ENCODE measurements around the gene KSR1. TPM values are rescaled to one million over a fixed set of nuclear protein-coding genes. Genes with fewer than 3 reads are reported as not detected.

The KSR1 gene
- total RNA-seq, 2 experiments from 2014 or later: 19.4 to 25.3 TPM

DNA sequence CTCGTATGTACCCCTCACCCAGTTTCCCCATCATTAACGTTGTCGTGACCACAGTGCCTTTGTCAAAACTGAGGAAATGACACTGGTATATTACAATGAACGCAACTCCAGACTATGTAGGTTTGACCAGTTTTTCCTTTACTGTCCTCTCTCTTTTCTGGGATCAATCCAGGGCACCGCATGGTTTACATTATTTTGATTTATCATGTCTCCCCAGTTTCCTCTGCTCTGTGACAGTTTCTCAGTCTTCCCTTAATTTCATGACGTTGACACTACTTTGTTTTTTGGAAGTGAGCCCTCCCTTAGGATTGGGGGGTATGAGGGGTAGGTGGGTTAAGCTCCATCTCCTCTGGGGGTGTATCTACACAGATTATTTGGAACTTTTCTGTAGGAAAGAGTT lies 98.7 kb downstream of the KSR1 start:
- peaks cover 32% of the 10 kb centered on the region for H3K36me3 Mint-ChIP-seq (ENCODE audit: low read depth)
- Histone ChIP-seq H3K27me3 (ENCODE audit: control insufficient read depth in 1 of 2, insufficient read depth in 2 of 2, low read length in 2 of 2) (no peaks in the 10 kb centered on the region), H3K4me3 (ENCODE audit: low read length) (no peak overlapping the region), H3K9me3 (ENCODE audit: control insufficient read depth in 1 of 2, insufficient read depth in 1 of 2, low read length in 2 of 2) (no peaks in the 10 kb centered on the region), H3K36me3 (ENCODE audit: insufficient read depth, low read length) (peaks cover 17% of the 10 kb centered on the region), H3K27ac (ENCODE audit: low read depth in 1 of 2, low read length in 2 of 2) (no peak overlapping the region), H3K4me1 (ENCODE audit: insufficient read depth, low read length) (no peaks in the 10 kb centered on the region)
- ATAC-seq (ENCODE audit: poor library complexity): no peak
- intact Hi-C loops (cut with DNase I, micrococcal nuclease): loop anchor here in 1 of 2 experiments (5.0 kb wide), 1 partner anchor 53 kb away; no protein-coding TSS in a partner anchor
- H3K4me3 Mint-ChIP-seq: no peak overlapping the region
- POLR2A ChIA-PET: interaction anchor here (0.5 kb wide), 1 partner anchor 28 kb away, joined by 4 read pairs; no protein-coding TSS in a partner anchor
- CTCF ChIA-PET: no interaction called here
- peaks cover 6% of the 10 kb centered on the region for H3K4me1 Mint-ChIP-seq (ENCODE audit: low read depth)
- H3K27ac Mint-ChIP-seq: no peak overlapping the region
- DNase-seq: no peak
- H3K9me3 Mint-ChIP-seq: no peaks in the 10 kb centered on the region
- H3K27me3 Mint-ChIP-seq: no peaks in the 10 kb centered on the region
- TF ChIP-seq, protein P1, sequence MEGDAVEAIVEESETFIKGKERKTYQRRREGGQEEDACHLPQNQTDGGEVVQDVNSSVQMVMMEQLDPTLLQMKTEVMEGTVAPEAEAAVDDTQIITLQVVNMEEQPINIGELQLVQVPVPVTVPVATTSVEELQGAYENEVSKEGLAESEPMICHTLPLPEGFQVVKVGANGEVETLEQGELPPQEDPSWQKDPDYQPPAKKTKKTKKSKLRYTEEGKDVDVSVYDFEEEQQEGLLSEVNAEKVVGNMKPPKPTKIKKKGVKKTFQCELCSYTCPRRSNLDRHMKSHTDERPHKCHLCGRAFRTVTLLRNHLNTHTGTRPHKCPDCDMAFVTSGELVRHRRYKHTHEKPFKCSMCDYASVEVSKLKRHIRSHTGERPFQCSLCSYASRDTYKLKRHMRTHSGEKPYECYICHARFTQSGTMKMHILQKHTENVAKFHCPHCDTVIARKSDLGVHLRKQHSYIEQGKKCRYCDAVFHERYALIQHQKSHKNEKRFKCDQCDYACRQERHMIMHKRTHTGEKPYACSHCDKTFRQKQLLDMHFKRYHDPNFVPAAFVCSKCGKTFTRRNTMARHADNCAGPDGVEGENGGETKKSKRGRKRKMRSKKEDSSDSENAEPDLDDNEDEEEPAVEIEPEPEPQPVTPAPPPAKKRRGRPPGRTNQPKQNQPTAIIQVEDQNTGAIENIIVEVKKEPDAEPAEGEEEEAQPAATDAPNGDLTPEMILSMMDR (IDR thresholded peaks at IDR 0.05): no peak

DNA sequence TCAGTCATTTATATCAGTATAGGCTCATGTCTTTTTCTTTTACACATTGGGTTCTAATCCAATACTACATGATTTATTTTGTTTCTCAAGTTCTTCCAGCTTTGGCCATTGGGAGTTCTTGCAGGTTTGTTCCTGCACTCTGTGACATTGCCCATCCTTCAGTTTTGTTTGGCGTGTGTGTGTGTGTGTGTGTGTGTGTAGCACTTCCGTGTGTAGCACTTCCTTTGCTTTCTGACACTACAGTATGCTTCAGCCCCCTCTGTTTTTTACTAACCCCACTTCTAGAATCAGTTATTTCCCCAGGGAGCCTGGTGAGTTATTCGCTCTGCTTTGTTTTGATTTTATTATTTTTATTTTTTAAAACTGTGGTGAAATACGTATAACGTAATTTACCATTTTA lies 99.1 kb downstream of the KSR1 start:
- CTCF ChIA-PET: no interaction called here
- Mint-ChIP-seq H3K4me1 (ENCODE audit: low read depth) (peaks cover 6% of the 10 kb centered on the region), H3K9me3 (no peaks in the 10 kb centered on the region), H3K36me3 (ENCODE audit: low read depth) (peaks cover 32% of the 10 kb centered on the region), H3K27ac (no peak overlapping the region), H3K27me3 (no peaks in the 10 kb centered on the region), H3K4me3 (no peak overlapping the region)
- DNase-seq (no peak), ATAC-seq (ENCODE audit: poor library complexity) (no peak)
- no peak overlapping the region for H3K4me3 ChIP-seq (ENCODE audit: low read length)
- POLR2A ChIA-PET: no interaction called here
- intact Hi-C loops (cut with DNase I, micrococcal nuclease): no loop called here
- H3K4me1 ChIP-seq (ENCODE audit: insufficient read depth, low read length): no peaks in the 10 kb centered on the region
- no peaks in the 10 kb centered on the region for H3K9me3 ChIP-seq (ENCODE audit: control insufficient read depth in 1 of 2, insufficient read depth in 1 of 2, low read length in 2 of 2)
- H3K27ac ChIP-seq (ENCODE audit: low read depth in 1 of 2, low read length in 2 of 2): no peak overlapping the region
- TF ChIP-seq, protein P1 (IDR thresholded peaks at IDR 0.05): no peak
- peaks cover 17% of the 10 kb centered on the region for H3K36me3 ChIP-seq (ENCODE audit: insufficient read depth, low read length)
- no peaks in the 10 kb centered on the region for H3K27me3 ChIP-seq (ENCODE audit: control insufficient read depth in 1 of 2, insufficient read depth in 2 of 2, low read length in 2 of 2)

DNA sequence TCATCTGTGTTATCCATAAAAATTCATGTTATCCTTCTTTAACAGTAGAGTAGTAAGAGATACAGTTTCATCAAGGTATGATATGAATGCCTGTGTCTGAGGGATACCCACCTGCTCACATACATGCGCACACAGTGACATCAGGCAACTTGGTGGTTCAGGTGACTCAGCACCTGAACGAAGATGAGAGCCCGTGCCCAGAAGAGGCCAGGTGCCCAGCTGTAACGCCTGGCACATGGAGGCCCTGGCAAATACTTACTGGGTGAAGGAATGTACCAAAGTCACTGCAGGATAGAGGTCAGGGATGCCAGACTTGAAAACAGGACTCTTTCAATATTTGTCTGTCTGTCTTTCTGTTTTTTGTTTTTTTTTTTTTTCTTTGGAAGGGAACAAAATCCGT lies 102.1 kb downstream of the KSR1 start:
- CTCF ChIA-PET: no interaction called here
- no peak overlapping the region for H3K4me3 ChIP-seq (ENCODE audit: low read length)

More for the DNA sequence above, 102.1 kb downstream of the KSR1 start:
- no peaks in the 10 kb centered on the region for H3K9me3 Mint-ChIP-seq
- H3K36me3 Mint-ChIP-seq (ENCODE audit: low read depth): peaks cover 20% of the 10 kb centered on the region
- intact Hi-C loops (cut with DNase I, micrococcal nuclease): no loop called here
- H3K36me3 ChIP-seq (ENCODE audit: insufficient read depth, low read length): peaks cover 13% of the 10 kb centered on the region
- POLR2A ChIA-PET: no interaction called here
- no peak for ATAC-seq (ENCODE audit: poor library complexity)
- peaks cover 11% of the 10 kb centered on the region for H3K4me1 Mint-ChIP-seq (ENCODE audit: low read depth)
- H3K27me3 Mint-ChIP-seq: no peaks in the 10 kb centered on the region
- no peak for DNase-seq
- TF ChIP-seq, protein P1 (IDR thresholded peaks at IDR 0.05): no peak
- no peaks in the 10 kb centered on the region for H3K27me3 ChIP-seq (ENCODE audit: control insufficient read depth in 1 of 2, insufficient read depth in 2 of 2, low read length in 2 of 2)
- H3K27ac ChIP-seq (ENCODE audit: low read depth in 1 of 2, low read length in 2 of 2): no peak overlapping the region
- H3K27ac Mint-ChIP-seq: no peak overlapping the region
- H3K4me3 Mint-ChIP-seq: no peak overlapping the region
- H3K9me3 ChIP-seq (ENCODE audit: control insufficient read depth in 1 of 2, insufficient read depth in 1 of 2, low read length in 2 of 2): no peaks in the 10 kb centered on the region
- no peaks in the 10 kb centered on the region for H3K4me1 ChIP-seq (ENCODE audit: insufficient read depth, low read length)
